ENCODE results near the gene FKBP4. TPM values are rescaled to one million over a fixed set of nuclear protein-coding genes. Genes with fewer than 3 reads are reported as not detected.
"Not testable (repeated sequence)": the region's sequence is repeated elsewhere in the genome, so short reads cannot be mapped to it uniquely, and the experiment has no call there.

The FKBP4 gene
- polyA plus RNA-seq (ENCODE audit: insufficient read depth in 1 of 5, insufficient read length in 5 of 5, low replicate concordance in 1 of 5): 100 to 1,000 TPM in 1 of 5 donors, 10 to 100 TPM in 4; 74.6 to 104 (median 90.2) TPM
- long read RNA-seq, donor 1, transcript FKBP4-201 (10 exons, 3,732 nt): major isoform, 19 of 25 reads
- long read RNA-seq, donor 1, partial matches to known transcripts: 6 of 25 reads
- long read RNA-seq, donor 1, other reads (novel, unspliced or antisense): 0 of 25 reads
- long read RNA-seq, donor 2, transcript FKBP4-201 (10 exons, 3,732 nt): major isoform, 13 of 13 reads
- long read RNA-seq, donor 2, partial matches to known transcripts: 0 of 13 reads
- long read RNA-seq, donor 2, other reads (novel, unspliced or antisense): 0 of 13 reads
- long read RNA-seq, donor 3, transcript FKBP4-201 (10 exons, 3,732 nt): major isoform, 5 of 25 reads
- long read RNA-seq, donor 3, partial matches to known transcripts: 20 of 25 reads
- long read RNA-seq, donor 3, other reads (novel, unspliced or antisense): 0 of 25 reads
- long read RNA-seq, donor 4, partial matches to known transcripts: 0 of 4 reads
- long read RNA-seq, donor 4, other reads (novel, unspliced or antisense): 0 of 4 reads
- long read RNA-seq, donor 5, partial matches to known transcripts: 33 of 37 reads
- long read RNA-seq, donor 5, other reads (novel, unspliced or antisense): 0 of 37 reads
- long read RNA-seq, donor 6, transcript FKBP4-201 (10 exons, 3,732 nt): major isoform, 30 of 69 reads
- long read RNA-seq, donor 6, partial matches to known transcripts: 39 of 69 reads
- long read RNA-seq, donor 6, other reads (novel, unspliced or antisense): 0 of 69 reads
- long read RNA-seq, donor 7, transcript FKBP4-201 (10 exons, 3,732 nt): major isoform, 17 of 17 reads
- long read RNA-seq, donor 7, partial matches to known transcripts: 0 of 17 reads
- long read RNA-seq, donor 7, other reads (novel, unspliced or antisense): 0 of 17 reads
- long read RNA-seq, donor 8, partial matches to known transcripts: 0 of 4 reads
- long read RNA-seq, donor 8, other reads (novel, unspliced or antisense): 0 of 4 reads

- DNase-seq: peak; percentile 85 to 86
Observed at GRCh38 chr12:2794736-2795289, at the start of gene FKBP4. FKBP4 (plus strand) TSS chr12:2794970; CDS start chr12:2795140, 170 bp downstream.

GRCh38 chr12:2745655-2746054 lies 49.1 kb upstream of the FKBP4 start:
- no peak for DNase-seq

- DNase-seq: no peak
Observed at GRCh38 chr12:2749580-2749979, 45.2 kb upstream of the FKBP4 start.

- DNase-seq: no peak
Observed at GRCh38 chr12:2750185-2750584, 44.6 kb upstream of the FKBP4 start.

- no peak for DNase-seq
Observed at GRCh38 chr12:2751230-2751629, 43.5 kb upstream of the FKBP4 start.

GRCh38 chr12:2751686-2752085 lies 43.1 kb upstream of the FKBP4 start:
- DNase-seq: no peak

- DNase-seq: peak; percentile 81 to 86
Observed at GRCh38 chr12:2752676-2753371, 41.9 kb upstream of the FKBP4 start.

- no peak for DNase-seq
Observed at GRCh38 chr12:2753536-2753935, 41.2 kb upstream of the FKBP4 start.

- no peak for DNase-seq
Observed at GRCh38 chr12:2754208-2754607, 40.6 kb upstream of the FKBP4 start.

GRCh38 chr12:2756756-2757155 lies 38.0 kb upstream of the FKBP4 start:
- DNase-seq: no peak

- no peak for DNase-seq
Observed at GRCh38 chr12:2759733-2760132, 35.0 kb upstream of the FKBP4 start.

GRCh38 chr12:2764398-2764797 lies 30.4 kb upstream of the FKBP4 start:
- DNase-seq: no peak

- no peak for DNase-seq
Observed at GRCh38 chr12:2765052-2765451, 29.7 kb upstream of the FKBP4 start.

GRCh38 chr12:2765608-2766007 lies 29.2 kb upstream of the FKBP4 start:
- DNase-seq: no peak

GRCh38 chr12:2768224-2768961 lies 26.4 kb upstream of the FKBP4 start:
- DNase-seq: no peak

GRCh38 chr12:2769866-2770533 lies 24.8 kb upstream of the FKBP4 start:
- no peak for DNase-seq

- not testable (repeated sequence) for DNase-seq
Observed at GRCh38 chr12:2770544-2770943, 24.2 kb upstream of the FKBP4 start.

GRCh38 chr12:2772370-2772769 lies 22.4 kb upstream of the FKBP4 start:
- no peak for DNase-seq

- DNase-seq: no peak
Observed at GRCh38 chr12:2773199-2773875, 21.4 kb upstream of the FKBP4 start.

- DNase-seq: no peak
Observed at GRCh38 chr12:2775431-2775830, 19.3 kb upstream of the FKBP4 start.
